GM12878 (cell line): ENCODE measurements around the gene TUBA8. TPM values are rescaled to one million over a fixed set of nuclear protein-coding genes. Genes with fewer than 3 reads are reported as not detected.

ENCODE experiments used
- ATAC-seq: fragments of 200-7000 bp; cut with Tn5 transposase; 3 replicates; pipeline ENCODE4 v1.9.1; 2020; ENCODE audit warnings: mild to moderate bottlenecking, moderate library complexity
- Bru-seq: library from RNA; stranded (reverse); fragments of 400-500 nt; gene quantifications from one replicate; lab custom pipeline; 2021; lab: Mats Ljungman, UMichigan
- BruChase-seq, 2 experiments: library from RNA; stranded (reverse); fragments of 400-500 nt; gene quantifications; one replicate each; lab custom pipeline; 2021; lab: Mats Ljungman, UMichigan
- BruUV-seq: library from RNA; stranded (reverse); fragments of 400-500 nt; replicated peaks from 2 replicates; lab custom pipeline; 2021; lab: Mats Ljungman, UMichigan
- CTCF ChIA-PET: fragments of 300-600 bp; sonication (Branson Sonifier 250); formaldehyde crosslinking; extraction: SDS; loops from one replicate; lab custom pipeline; 2021; ENCODE audit warnings: inconsistent platforms; lab: Yijun Ruan, JAX
- POLR2A ChIA-PET: fragments of 350-600 bp; formaldehyde crosslinking; extraction: SDS; loops from one replicate; lab custom pipeline; 2021; ENCODE audit warnings: inconsistent platforms; lab: Charles Lee
- RAD21 ChIA-PET: fragments of 300-600 bp; sonication (Branson Sonifier 250); formaldehyde crosslinking; loops from one replicate; lab custom pipeline; 2023; ENCODE audit warnings: antibody characterized with exemption; ENCODE audit not compliant: unreplicated experiment; lab: Charles Lee
- SMC1A ChIA-PET: fragments of 300-600 bp; sonication (Branson Sonifier 250); formaldehyde crosslinking; loops from one replicate; lab custom pipeline; 2023; ENCODE audit not compliant: unreplicated experiment, uncharacterized antibody; lab: Charles Lee
- DNase-seq: peaks from one replicate; pipeline ENCODE4 v3.0.0-alpha.2; 2011; ENCODE audit warnings: low read depth, low spot score
- FAIRE-seq: peaks from 3 replicates; lab custom pipeline; 2011; peaks lifted over from hg19 to GRCh38; lab: Jason Lieb, UNC
- H2AFZ ChIP-seq: 2 replicates; pipeline ENCODE4 v1.6.0; 2011; ENCODE audit warnings: low read depth, low read length, control low read depth; ENCODE audit not compliant: control insufficient read depth
- H3K27ac ChIP-seq: 2 replicates; pipeline ENCODE4 v1.5.1; 2011; ENCODE audit warnings: control low read depth; ENCODE audit not compliant: control insufficient read depth, insufficient read depth
- H3K27me3 ChIP-seq, 2 experiments: replicated peaks in 1 of 2; 2 replicates each; pipeline versions ENCODE4 v1.6.0 to v1.6.1; 2011; ENCODE audit warnings: low read length in 1 of 2; ENCODE audit not compliant: control insufficient read depth in 2 of 2, insufficient read depth in 2 of 2
- H3K36me3 ChIP-seq, 2 experiments: 2 replicates each; pipeline ENCODE4 v1.5.1; 2011; ENCODE audit warnings: low read length in 1 of 2; ENCODE audit not compliant: control insufficient read depth in 2 of 2, insufficient read depth in 2 of 2
- H3K4me1 ChIP-seq: 2 replicates; pipeline ENCODE4 v1.6.1; 2011; ENCODE audit warnings: mild to moderate bottlenecking, low read length, moderate library complexity, mixed read lengths; ENCODE audit not compliant: control insufficient read depth, insufficient read depth
- H3K4me2 ChIP-seq: 2 replicates; pipeline ENCODE4 v1.6.0; 2011; ENCODE audit warnings: control low read depth; ENCODE audit not compliant: control insufficient read depth, insufficient read depth
- H3K4me3 ChIP-seq: fragments of 200-600 bp; sonication (generic); 2 replicates; pipeline ENCODE4 v1.5.1; 2016
- H3K79me2 ChIP-seq: 2 replicates; pipeline ENCODE4 v1.6.0; 2011; ENCODE audit warnings: low read length; ENCODE audit not compliant: control insufficient read depth, insufficient read depth
- H3K9ac ChIP-seq: 2 replicates; pipeline ENCODE4 v1.8.0; 2011; ENCODE audit warnings: low read length, control low read depth, mixed read lengths; ENCODE audit not compliant: control insufficient read depth, insufficient read depth
- H3K9me3 ChIP-seq: replicated peaks from 3 replicates; pipeline ENCODE4 v1.5.1; 2011; ENCODE audit warnings: mild to moderate bottlenecking, low read length; ENCODE audit not compliant: control insufficient read depth, insufficient read depth
- H4K20me1 ChIP-seq: 2 replicates; pipeline ENCODE4 v1.6.0; 2011; ENCODE audit not compliant: control insufficient read depth, insufficient read depth
- CBX3 ChIP-seq: fragments of 200-600 bp; sonication (generic); IDR thresholded peaks from 2 replicates; pipeline ENCODE4 v1.6.1; 2016; ENCODE audit warnings: low read depth, borderline replicate concordance
- IRF3 ChIP-seq: fragments of 450-650 bp; IDR thresholded peaks from 2 replicates; pipeline ENCODE4 v1.6.1; 2014; ENCODE audit warnings: mild to moderate bottlenecking
- IRF5 ChIP-seq: fragments of 450-650 bp; IDR thresholded peaks from 2 replicates; pipeline ENCODE4 v1.6.1; 2017; ENCODE audit warnings: borderline replicate concordance
- MXI1 ChIP-seq: fragments of 150-350 bp; IDR thresholded peaks from 2 replicates; pipeline ENCODE4 v1.6.1; 2011; ENCODE audit warnings: low read depth, mild to moderate bottlenecking, inconsistent platforms, low read length, improper control_type of control experiment
- MYB ChIP-seq: fragments of 150-350 bp; IDR thresholded peaks from 2 replicates; pipeline ENCODE4 v1.6.1; 2014; ENCODE audit warnings: mild to moderate bottlenecking, low read depth, low read length, borderline replicate concordance
- NFYA ChIP-seq: IDR thresholded peaks from 2 replicates; pipeline ENCODE4 v1.6.1; 2011; ENCODE audit warnings: low read depth, mild to moderate bottlenecking, low read length, improper control_type of control experiment, borderline replicate concordance
- ZNF207 ChIP-seq: fragments of 450-650 bp; IDR thresholded peaks from 2 replicates; pipeline ENCODE4 v1.6.1; 2014; ENCODE audit warnings: antibody characterized with exemption, mild to moderate bottlenecking, borderline replicate concordance
- ZNF687 ChIP-seq: fragments of 450-650 bp; IDR thresholded peaks from 2 replicates; pipeline ENCODE4 v1.6.1; 2017; ENCODE audit warnings: mild to moderate bottlenecking, moderate library complexity
- WGBS: methylation state at CpG from one replicate; pipeline ENCODE4 v1.1.6; 2016; ENCODE audit warnings: low lambda C conversion rate; ENCODE audit not compliant: insufficient replicate concordance, insufficient coverage; ENCODE audit errors: missing lambda C conversion rate; 5-methylcytosine and 5-hydroxymethylcytosine counted together
- in situ Hi-C: fragments of 300-500 bp; cut with MboI; formaldehyde crosslinking; loops from 9 replicates; pipeline ENCODE4 v1.14.3; 2018; ENCODE audit warnings: mixed read lengths
- intact Hi-C: fragments of 100-400 bp; cut with micrococcal nuclease; formaldehyde crosslinking; loops from one replicate; pipeline ENCODE4 v1.14.2; 2022; ENCODE audit not compliant: unreplicated experiment
- long read RNA-seq, 2 experiments: library from polyadenylated mRNA; unstranded; transcript quantifications; one replicate each; pipeline ENCODE4 v2.0.0, GENCODE V29; 2019 to 2020
- polyA minus RNA-seq, 3 experiments: library from RNA; depleted of rRNA, polyadenylated mRNA; stranded (reverse); fragments of >200 nt; gene quantifications; 2 replicates each; pipeline ENCODE4 v1.2.3, GENCODE V29; 2011
- polyA plus RNA-seq, 11 experiments: library from polyadenylated mRNA; depleted of rRNA in 4 of 11; unstranded in 6 of 11; stranded (reverse) in 5 of 11; fragments of >200 nt; fragmentation: Nextera tagmentation in 4 of 11; fragmentation: Illumina TruSeq in 1 of 11; extraction: Ambion mirVana in 4 of 11; extraction: Trizol in 1 of 11; gene quantifications; 1 replicate in 1 of 11; 2 replicates in 10 of 11; pipeline versions ENCODE4 v1.2.1 to v1.2.3, GENCODE V29; 2011 to 2016; ENCODE audit warnings: inconsistent platforms in 2 of 11, missing spikeins in 2 of 11, low read depth in 1 of 11
- total RNA-seq, 4 experiments: library from RNA; depleted of rRNA in 3 of 4; stranded (reverse); fragments of >200 nt in 3 of 4; fragmentation: Illumina TruSeq in 1 of 4; extraction: Trizol in 1 of 4; gene quantifications; 2 replicates each; pipeline versions ENCODE4 v1.2.1 to v1.2.3, GENCODE V29; 2013 to 2021

The TUBA8 gene
- total RNA-seq (2013; cell fraction: nucleolus; rRNA removed) = 7.2 and 8.4 TPM in 2 replicates
- 20.9 and 24.1 TPM in 2 replicates for total RNA-seq (2014; rRNA removed)
- 11.9 and 14.7 TPM in 2 replicates for total RNA-seq (2014; rRNA removed; fragmentation: Illumina TruSeq; extraction: Trizol)
- 21.0 and 21.1 TPM in 2 replicates for total RNA-seq (2021)
- polyA plus RNA-seq (2011; ENCODE audit: low read depth) = 7.9 TPM
- polyA plus RNA-seq (2011; rRNA removed) = 4.1 and 7.0 TPM in 2 replicates
- 11.6 and 12.3 TPM in 2 replicates for polyA plus RNA-seq (2011; cell fraction: cytosol; rRNA removed)
- polyA plus RNA-seq (2011; cell fraction: nucleus; rRNA removed) = 6.2 and 6.5 TPM in 2 replicates
- polyA plus RNA-seq (2012) = 8.5 and 13.0 TPM in 2 replicates
- 13.1 and 23.7 TPM in 2 replicates for polyA plus RNA-seq (2014; fragmentation: Illumina TruSeq; extraction: Trizol)
- 1 to 10 TPM; 2.2 to 5.5 TPM for polyA plus RNA-seq (2014; fragmentation: Nextera tagmentation; extraction: Ambion mirVana)
- 25.5 and 26.0 TPM in 2 replicates for polyA plus RNA-seq (2014; rRNA removed)
- 10 to 100 TPM; 27.3 to 30.3 TPM for polyA plus RNA-seq (2016; fragmentation: Nextera tagmentation; extraction: Ambion mirVana)
- polyA minus RNA-seq (2011; rRNA and poly(A)+ RNA removed) = 4.2 and 7.4 TPM in 2 replicates
- polyA minus RNA-seq (2011; cell fraction: cytosol; rRNA and poly(A)+ RNA removed) = 1.4 and 1.6 TPM in 2 replicates
- 0.48 and 1.4 TPM in 2 replicates for polyA minus RNA-seq (2011; cell fraction: nucleus; rRNA and poly(A)+ RNA removed)
- percentile 84 among the genes with signal in this experiment for Bru-seq, nascent RNA
- percentile 79 among the genes with signal in this experiment for BruChase-seq, experiment 1, labeled RNA remaining after a 6-hour chase
- BruChase-seq, experiment 2, labeled RNA remaining after a 2-hour chase = percentile 80 among the genes with signal in this experiment
- long read RNA-seq, experiment 1, transcript TUBA8-202 (5 exons, 2,018 nt) = major isoform, 26 of 33 reads
- long read RNA-seq, experiment 1, partial matches to known transcripts = 2 of 33 reads
- long read RNA-seq, experiment 1, other reads (novel, unspliced or antisense) = 4 of 33 reads
- long read RNA-seq, experiment 2, transcript TUBA8-202 (5 exons, 2,018 nt) = major isoform, 18 of 30 reads
- long read RNA-seq, experiment 2, partial matches to known transcripts = 5 of 30 reads
- long read RNA-seq, experiment 2, other reads (novel, unspliced or antisense) = 6 of 30 reads

- ChIA-PET RAD21 (interaction anchor here (1.4 to 6.2 kb wide), 3 partner anchors 22 to 39 kb away, joined by 6 to 34 read pairs (median 12); partner anchors contain the start of genes PEX26 and USP18), CTCF (interaction anchor here (1.8 to 5.9 kb wide), 2 partner anchors 22 to 34 kb away, joined by 5 to 36 read pairs; partner anchors contain the start of gene PEX26), SMC1A (interaction anchor here (0.7 to 1.8 kb wide), 7 partner anchors 9 to 52 kb away, joined by 3 to 5 read pairs (median 3); partner anchors contain the start of genes PEX26 and USP18), POLR2A (interaction anchor here (0.6 to 4.2 kb wide), 5 partner anchors 17 to 113 kb away, joined by 3 to 20 read pairs (median 5); no protein-coding TSS in a partner anchor)
- intact Hi-C loops (no loop called here), in situ Hi-C loops (no loop called here)
- FAIRE-seq (no peak), DNase-seq (no peak), ATAC-seq (peak; percentile 64)
- no TSS peak for BruUV-seq
- Histone ChIP-seq H3K79me2 (peaks cover 28% of the 10 kb centered on the region), H2AFZ (peak within 1 kb of the TSS; percentile 15), H3K4me2 (peak within 1 kb of the TSS; percentile 79), H3K27me3 (no peaks in the 10 kb centered on the region; a peak in 1 of 4 replicates), H4K20me1 (no peaks in the 10 kb centered on the region), H3K9me3 (peaks cover 19% of the 10 kb centered on the region), H3K4me1 (peaks cover 41% of the 10 kb centered on the region), H3K36me3 (no peaks in the 10 kb centered on the region), H3K27ac (peak within 1 kb of the TSS; percentile 67), H3K9ac (peak within 1 kb of the TSS; percentile 74), H3K4me3 (peak within 1 kb of the TSS; percentile 65)
- 2% methylated on average over 68 of the region's 72 CpGs for WGBS
- TF ChIP-seq MXI1 (0 out of 2 replicates have a peak, but pooled peaks have one; percentile 33), IRF3 (no peak), NFYA (no peak), IRF5 (no peak), ZNF207 (no peak), MYB (no peak), ZNF687 (0 out of 2 replicates have a peak, but pooled peaks have one; percentile 52), CBX3 (no peak)
Observed at GRCh38 chr22:18110194-18110953, at the start of gene TUBA8. TSS of gene TUBA8 (plus strand) at chr22:18110809. CDS start at chr22:18110866, 57 bp downstream.
